Measurements from ENCODE around the gene PRRC2A. TPM values are rescaled to one million over a fixed set of nuclear protein-coding genes. Genes with fewer than 3 reads are reported as not detected.

PRRC2A gene
- total and polyA plus RNA-seq, 7 donors, result 28.8 to 109 (median 44.1) TPM

GRCh38 chr6:31661262-31662123 lies 41.0 kb downstream of the PRRC2A start:
- Histone ChIP-seq H3K36me3 (peaks cover 0 to 24% (median 10%) of the 10 kb centered on the region in 4 donors), H3K9me3 (no peaks in the 10 kb centered on the region), H3K27ac (peak overlapping the region; percentile 87 to 98 (median 90)), H3K4me3 (peak overlapping the region; percentile 66 to 88 (median 73)), H3K27me3 (no peaks in the 10 kb centered on the region), H3K4me1 (peaks cover 0 to 69% (median 60%) of the 10 kb centered on the region in 4 donors)
- TF ChIP-seq POLR2A (IDR thresholded peaks at IDR 0.05) (no peak), EP300 (IDR thresholded peaks at IDR 0.05) (no peak), POLR2AphosphoS5 (IDR thresholded peaks at IDR 0.05) (no peak)
- TF ChIP-seq, protein P1, sequence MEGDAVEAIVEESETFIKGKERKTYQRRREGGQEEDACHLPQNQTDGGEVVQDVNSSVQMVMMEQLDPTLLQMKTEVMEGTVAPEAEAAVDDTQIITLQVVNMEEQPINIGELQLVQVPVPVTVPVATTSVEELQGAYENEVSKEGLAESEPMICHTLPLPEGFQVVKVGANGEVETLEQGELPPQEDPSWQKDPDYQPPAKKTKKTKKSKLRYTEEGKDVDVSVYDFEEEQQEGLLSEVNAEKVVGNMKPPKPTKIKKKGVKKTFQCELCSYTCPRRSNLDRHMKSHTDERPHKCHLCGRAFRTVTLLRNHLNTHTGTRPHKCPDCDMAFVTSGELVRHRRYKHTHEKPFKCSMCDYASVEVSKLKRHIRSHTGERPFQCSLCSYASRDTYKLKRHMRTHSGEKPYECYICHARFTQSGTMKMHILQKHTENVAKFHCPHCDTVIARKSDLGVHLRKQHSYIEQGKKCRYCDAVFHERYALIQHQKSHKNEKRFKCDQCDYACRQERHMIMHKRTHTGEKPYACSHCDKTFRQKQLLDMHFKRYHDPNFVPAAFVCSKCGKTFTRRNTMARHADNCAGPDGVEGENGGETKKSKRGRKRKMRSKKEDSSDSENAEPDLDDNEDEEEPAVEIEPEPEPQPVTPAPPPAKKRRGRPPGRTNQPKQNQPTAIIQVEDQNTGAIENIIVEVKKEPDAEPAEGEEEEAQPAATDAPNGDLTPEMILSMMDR (IDR thresholded peaks at IDR 0.05), result no peak
- 74 to 86% methylated on average over 12 of the region's 12 CpGs for WGBS, 2 donors
- DNase-seq, result no peak
- intact Hi-C loops (cut with DNase I), result loop anchor here (10.0 kb wide), 1 partner anchor 1613 kb away; the partner anchor contains the start of genes B3GALT4, RPS18 and VPS52

DNA sequence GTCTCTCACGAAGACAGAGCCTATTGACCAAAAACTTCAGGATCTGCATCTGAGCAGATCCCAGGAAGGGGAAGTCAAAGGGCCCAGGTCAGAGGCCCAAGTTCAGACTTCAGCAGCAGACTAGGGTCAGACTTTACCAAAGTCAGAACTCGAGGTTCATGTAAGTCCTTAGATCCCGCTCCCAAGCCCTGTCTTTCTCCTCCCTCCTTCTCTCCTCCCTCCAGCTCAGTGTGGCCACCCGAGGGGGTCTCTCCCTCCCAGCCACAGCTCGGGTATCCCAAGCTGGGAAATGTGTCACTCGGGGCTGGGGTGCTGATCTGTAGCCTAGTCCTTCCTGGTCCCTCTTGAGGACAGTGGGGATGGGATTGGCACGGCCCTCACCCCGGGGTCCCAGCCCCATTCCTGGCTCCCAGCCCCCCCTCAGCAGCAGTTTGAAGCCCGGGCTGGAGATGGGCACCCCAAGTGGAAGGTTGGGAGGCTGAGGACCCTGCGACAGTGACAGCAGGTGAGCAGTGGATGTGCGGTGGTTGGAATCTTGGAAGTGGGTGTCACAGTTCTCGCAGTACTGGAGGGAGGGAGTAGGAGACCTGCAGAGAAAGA lies 41.7 kb downstream of the PRRC2A start:
- Histone ChIP-seq H3K4me1 (peaks cover 0 to 74% (median 67%) of the 10 kb centered on the region in 4 donors), H3K36me3 (peaks cover 3 to 24% (median 10%) of the 10 kb centered on the region in 4 donors), H3K27ac (peak overlapping the region in 2 of 4 donors; percentile 11 to 98), H3K27me3 (no peaks in the 10 kb centered on the region), H3K9me3 (no peaks in the 10 kb centered on the region), H3K4me3 (no peak overlapping the region)
- TF ChIP-seq POLR2A (IDR thresholded peaks at IDR 0.05), result no peak
- TF ChIP-seq EP300 (IDR thresholded peaks at IDR 0.05), result no peak
- no peak for TF ChIP-seq POLR2AphosphoS5 (IDR thresholded peaks at IDR 0.05)
- TF ChIP-seq, protein P1 (IDR thresholded peaks at IDR 0.05), result no peak
- intact Hi-C loops (cut with DNase I), result loop anchor here (10.0 kb wide), 1 partner anchor 1613 kb away; the partner anchor contains the start of genes B3GALT4, RPS18 and VPS52
- 89 to 91% methylated on average over 12 of the region's 12 CpGs for WGBS, 2 donors
- no peak for DNase-seq

DNA sequence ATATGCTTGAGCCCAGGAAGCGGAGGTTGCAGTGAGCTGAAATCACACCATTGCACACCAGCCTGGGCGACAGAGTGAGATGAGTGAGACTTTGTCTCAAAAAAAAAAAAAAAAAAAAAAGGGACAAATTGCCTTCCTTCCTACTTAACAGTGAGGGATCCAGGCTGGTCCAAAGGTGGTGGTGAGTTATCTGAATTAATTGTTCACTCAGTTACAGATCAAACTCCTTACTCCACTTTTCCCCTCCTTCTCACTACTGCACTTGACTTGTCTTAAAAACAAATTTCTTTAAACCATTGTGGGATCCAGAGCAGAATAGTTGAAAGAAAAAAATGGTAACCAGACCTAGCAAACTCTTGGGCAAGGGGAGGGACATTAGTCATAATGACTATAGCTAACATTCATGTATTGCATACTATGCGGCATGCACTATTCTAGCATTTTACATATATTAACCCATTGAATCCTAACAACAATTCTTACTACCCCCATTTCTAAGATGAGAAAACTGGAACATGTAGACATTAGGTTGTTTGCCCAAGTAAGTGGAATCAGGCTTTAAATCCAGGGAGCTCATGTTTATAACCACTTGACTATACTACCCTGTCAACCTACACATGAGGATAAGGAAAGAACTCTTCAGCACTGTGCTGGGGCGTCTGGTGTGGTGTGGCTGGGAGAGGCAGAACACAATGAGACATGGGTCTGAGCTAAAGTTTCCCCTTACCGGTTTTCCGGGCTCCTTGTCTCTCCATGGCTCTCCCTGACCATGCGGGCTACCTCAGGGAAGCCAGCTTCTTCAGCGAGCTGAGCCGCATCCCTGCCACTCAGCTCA lies 42.8 kb downstream of the PRRC2A start:
- peak overlapping the region; percentile 81 to 96 (median 88) for H3K4me3 ChIP-seq
- H3K36me3 ChIP-seq, result peaks cover 14 to 25% (median 20%) of the 10 kb centered on the region in 4 donors
- TF ChIP-seq POLR2A (IDR thresholded peaks at IDR 0.05) (no peak), EP300 (IDR thresholded peaks at IDR 0.05) (no peak), POLR2AphosphoS5 (IDR thresholded peaks at IDR 0.05) (no peak)
- TF ChIP-seq, protein P1 (IDR thresholded peaks at IDR 0.05), result no peak
- no peak for DNase-seq
- intact Hi-C loops (cut with DNase I), result loop anchor here (10.0 kb wide), 1 partner anchor 1611 kb away; the partner anchor contains the start of genes B3GALT4, RPS18 and VPS52
- no peaks in the 10 kb centered on the region for H3K27me3 ChIP-seq
- 68 to 76% methylated on average over 9 of the region's 9 CpGs for WGBS, 2 donors
- H3K9me3 ChIP-seq, result no peaks in the 10 kb centered on the region
- peak overlapping the region; percentile 95 to 98 (median 98) for H3K27ac ChIP-seq
- peaks cover 0 to 72% (median 64%) of the 10 kb centered on the region in 4 donors for H3K4me1 ChIP-seq

Data from sigmoid colon (tissue), 7 donors.